HepG2 (cell line): ENCODE data around the gene ANO9. TPM values are rescaled to one million over a fixed set of nuclear protein-coding genes. Genes with fewer than 3 reads are reported as not detected.

Source experiments
- ARNT2 ChIP-seq: sonication (generic); formaldehyde crosslinking; IDR thresholded peaks from 2 replicates; pipeline ENCODE4 v1.8.0; 2022; ENCODE audit warnings: mild to moderate bottlenecking, low read depth, missing genetic modification reagents, moderate library complexity
- MLLT10 ChIP-seq: sonication (generic); formaldehyde crosslinking; IDR thresholded peaks from 2 replicates; pipeline ENCODE4 v1.4.0; 2020; ENCODE audit warnings: missing genetic modification reagents
- PHF8 ChIP-seq: sonication (generic); formaldehyde crosslinking; IDR thresholded peaks from 2 replicates; pipeline ENCODE4 v1.5.0; 2020; ENCODE audit warnings: missing genetic modification reagents
- PRPF4 ChIP-seq: fragments of 200-400 bp; formaldehyde crosslinking; IDR thresholded peaks from 2 replicates; pipeline ENCODE4 v1.6.1; 2016; ENCODE audit warnings: low read length, low read depth; ENCODE audit not compliant: poor library complexity, severe bottlenecking
- RFXAP ChIP-seq: sonication (generic); formaldehyde crosslinking; IDR thresholded peaks from 2 replicates; pipeline ENCODE4 v1.4.0; 2020; ENCODE audit warnings: missing genetic modification reagents, borderline replicate concordance
- SAP130 ChIP-seq: IDR thresholded peaks from 2 replicates; pipeline ENCODE4 v1.6.1; 2016; ENCODE audit warnings: low read depth
- ZBTB1 ChIP-seq: sonication (generic); formaldehyde crosslinking; IDR thresholded peaks from 2 replicates; pipeline ENCODE4 v1.4.0; 2020; ENCODE audit warnings: missing genetic modification reagents, borderline replicate concordance
- ZNF225 ChIP-seq: sonication (generic); formaldehyde crosslinking; IDR thresholded peaks from 2 replicates; pipeline ENCODE4 v1.4.0; 2020; ENCODE audit warnings: mild to moderate bottlenecking, missing genetic modification reagents
- ZNF570 ChIP-seq: sonication (generic); formaldehyde crosslinking; IDR thresholded peaks from 2 replicates; pipeline ENCODE4 v1.4.0; 2020; ENCODE audit warnings: mild to moderate bottlenecking, missing genetic modification reagents, borderline replicate concordance
- ZNF652 ChIP-seq: IDR thresholded peaks from 2 replicates; pipeline ENCODE4 v1.6.1; 2016; ENCODE audit warnings: low read depth, borderline replicate concordance
- ZNF672 ChIP-seq: sonication (generic); formaldehyde crosslinking; IDR thresholded peaks from 2 replicates; pipeline ENCODE4 v1.8.1; 2022; ENCODE audit warnings: missing genetic modification reagents
- ZNF83 ChIP-seq: sonication (generic); formaldehyde crosslinking; IDR thresholded peaks from 2 replicates; pipeline ENCODE4 v1.4.0; 2020; ENCODE audit warnings: missing genetic modification reagents, mild to moderate bottlenecking, borderline replicate concordance
- ZSCAN25 ChIP-seq: sonication (generic); formaldehyde crosslinking; IDR thresholded peaks from 2 replicates; pipeline ENCODE4 v1.8.0; 2022; ENCODE audit warnings: mild to moderate bottlenecking, missing genetic modification reagents
- polyA plus RNA-seq, 8 experiments: library from polyadenylated mRNA; depleted of rRNA in 3 of 8; stranded (reverse) in 7 of 8; unstranded in 1 of 8; fragments of >200 nt; fragmentation: Illumina TruSeq in 4 of 8; extraction: Trizol in 4 of 8; gene quantifications; 2 replicates each; pipeline versions ENCODE4 v1.2.1 to v1.2.3, GENCODE V29; 2011 to 2016; ENCODE audit warnings: low read depth in 4 of 8, missing spikeins in 1 of 8, mixed read lengths in 1 of 8; ENCODE audit not compliant: insufficient read depth in 1 of 8
- total RNA-seq, 5 experiments: library from RNA; depleted of rRNA; stranded (reverse); fragments of >200 nt; fragmentation: Illumina TruSeq; extraction: Trizol; gene quantifications; 2 replicates each; pipeline ENCODE4 v1.2.3, GENCODE V29; 2016; ENCODE audit warnings: low read depth in 1 of 5
- TF ChIP-seq, protein P1 (sequence below): IDR thresholded peaks from 2 replicates; pipeline ENCODE4 v1.4.0; 2020; ENCODE audit warnings: mild to moderate bottlenecking, missing genetic modification reagents
- TF ChIP-seq, protein P2 (sequence below): sonication (generic); formaldehyde crosslinking; IDR thresholded peaks from 2 replicates; pipeline ENCODE4; 2020; ENCODE audit warnings: missing genetic modification reagents, mild to moderate bottlenecking, borderline replicate concordance
- TF ChIP-seq, protein P3 (sequence below): sonication (generic); formaldehyde crosslinking; conservative IDR thresholded peaks from 2 replicates; pipeline ENCODE4 v1.4.0; 2020; ENCODE audit warnings: missing genetic modification reagents
- TF ChIP-seq, protein P4 (sequence below): sonication (generic); formaldehyde crosslinking; IDR thresholded peaks from 2 replicates; pipeline ENCODE4 v1.4.0; 2020; ENCODE audit warnings: low read depth, mild to moderate bottlenecking, missing genetic modification reagents
- TF ChIP-seq, protein P5 (sequence below): sonication (generic); formaldehyde crosslinking; conservative IDR thresholded peaks from 2 replicates; pipeline ENCODE4 v1.8.1; 2023; ENCODE audit warnings: missing genetic modification reagents

The ANO9 gene
- total and polyA plus RNA-seq, 2 of the 13 experiments (the other 11 are each of a cell fraction or from before 2014, with no cell fraction given) = 8.9 to 14.3 TPM

DNA sequence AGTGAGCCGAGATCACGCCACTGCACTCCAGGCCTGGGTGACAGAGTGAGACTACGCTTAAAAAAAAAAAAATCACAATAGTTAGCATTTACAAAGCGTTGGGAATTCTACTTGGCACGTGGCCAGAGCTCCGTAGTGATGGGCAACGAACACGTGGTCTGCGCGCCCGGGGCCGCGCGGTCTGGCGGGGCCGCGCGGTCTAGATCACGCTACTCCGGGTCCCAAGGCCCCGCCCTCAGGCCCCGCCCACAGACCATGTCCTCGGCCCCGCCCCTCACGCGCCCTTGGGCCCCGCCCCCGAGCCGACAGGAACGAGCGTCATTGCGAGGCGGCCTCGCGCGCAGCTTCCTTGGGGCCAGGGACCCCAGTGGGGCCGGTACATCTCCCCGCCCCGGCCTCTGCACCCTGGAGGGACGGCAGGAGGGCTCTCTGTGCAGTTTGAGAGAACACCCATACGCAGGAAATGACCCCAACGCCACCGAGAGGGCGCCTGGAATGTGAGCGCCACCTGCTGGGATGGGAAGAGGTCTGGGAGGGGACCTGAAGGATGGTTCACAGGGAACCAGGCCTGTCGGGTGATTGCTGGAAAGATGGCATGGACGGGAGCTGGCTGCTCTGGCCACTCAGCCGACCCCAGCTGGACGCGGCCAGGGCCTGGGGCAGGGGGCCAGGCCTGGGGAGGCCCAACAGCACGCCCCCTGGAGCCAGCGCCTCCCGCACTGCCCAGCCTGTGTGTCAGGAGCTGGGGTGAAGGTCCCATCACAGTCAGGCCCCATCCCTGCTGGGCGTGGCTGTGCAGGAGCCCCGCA, 6.3 kb upstream of the ANO9 start (continued):
- TF ChIP-seq, protein P1, sequence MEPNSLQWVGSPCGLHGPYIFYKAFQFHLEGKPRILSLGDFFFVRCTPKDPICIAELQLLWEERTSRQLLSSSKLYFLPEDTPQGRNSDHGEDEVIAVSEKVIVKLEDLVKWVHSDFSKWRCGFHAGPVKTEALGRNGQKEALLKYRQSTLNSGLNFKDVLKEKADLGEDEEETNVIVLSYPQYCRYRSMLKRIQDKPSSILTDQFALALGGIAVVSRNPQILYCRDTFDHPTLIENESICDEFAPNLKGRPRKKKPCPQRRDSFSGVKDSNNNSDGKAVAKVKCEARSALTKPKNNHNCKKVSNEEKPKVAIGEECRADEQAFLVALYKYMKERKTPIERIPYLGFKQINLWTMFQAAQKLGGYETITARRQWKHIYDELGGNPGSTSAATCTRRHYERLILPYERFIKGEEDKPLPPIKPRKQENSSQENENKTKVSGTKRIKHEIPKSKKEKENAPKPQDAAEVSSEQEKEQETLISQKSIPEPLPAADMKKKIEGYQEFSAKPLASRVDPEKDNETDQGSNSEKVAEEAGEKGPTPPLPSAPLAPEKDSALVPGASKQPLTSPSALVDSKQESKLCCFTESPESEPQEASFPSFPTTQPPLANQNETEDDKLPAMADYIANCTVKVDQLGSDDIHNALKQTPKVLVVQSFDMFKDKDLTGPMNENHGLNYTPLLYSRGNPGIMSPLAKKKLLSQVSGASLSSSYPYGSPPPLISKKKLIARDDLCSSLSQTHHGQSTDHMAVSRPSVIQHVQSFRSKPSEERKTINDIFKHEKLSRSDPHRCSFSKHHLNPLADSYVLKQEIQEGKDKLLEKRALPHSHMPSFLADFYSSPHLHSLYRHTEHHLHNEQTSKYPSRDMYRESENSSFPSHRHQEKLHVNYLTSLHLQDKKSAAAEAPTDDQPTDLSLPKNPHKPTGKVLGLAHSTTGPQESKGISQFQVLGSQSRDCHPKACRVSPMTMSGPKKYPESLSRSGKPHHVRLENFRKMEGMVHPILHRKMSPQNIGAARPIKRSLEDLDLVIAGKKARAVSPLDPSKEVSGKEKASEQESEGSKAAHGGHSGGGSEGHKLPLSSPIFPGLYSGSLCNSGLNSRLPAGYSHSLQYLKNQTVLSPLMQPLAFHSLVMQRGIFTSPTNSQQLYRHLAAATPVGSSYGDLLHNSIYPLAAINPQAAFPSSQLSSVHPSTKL (CRISPR knock-in tag) = peak; percentile 55
- TF ChIP-seq ZBTB1 (CRISPR knock-in tag) (no peak), PRPF4 (no peak), SAP130 (CRISPR knock-in tag) (peak; percentile 92), ZNF570 (CRISPR knock-in tag) (no peak), ZSCAN25 (CRISPR knock-in tag) (peak; percentile 86), MLLT10 (CRISPR knock-in tag) (no peak), ARNT2 (CRISPR knock-in tag) (peak; percentile 90), PHF8 (peak; percentile 87), ZNF652 (CRISPR knock-in tag) (0 out of 2 replicates have a peak, but pooled peaks have one; percentile 29), ZNF672 (no peak), ZNF83 (CRISPR knock-in tag) (no peak), ZNF225 (CRISPR knock-in tag) (no peak), RFXAP (peak; percentile 55; the same call in 1 of the 2 replicates)
- TF ChIP-seq, protein P2, sequence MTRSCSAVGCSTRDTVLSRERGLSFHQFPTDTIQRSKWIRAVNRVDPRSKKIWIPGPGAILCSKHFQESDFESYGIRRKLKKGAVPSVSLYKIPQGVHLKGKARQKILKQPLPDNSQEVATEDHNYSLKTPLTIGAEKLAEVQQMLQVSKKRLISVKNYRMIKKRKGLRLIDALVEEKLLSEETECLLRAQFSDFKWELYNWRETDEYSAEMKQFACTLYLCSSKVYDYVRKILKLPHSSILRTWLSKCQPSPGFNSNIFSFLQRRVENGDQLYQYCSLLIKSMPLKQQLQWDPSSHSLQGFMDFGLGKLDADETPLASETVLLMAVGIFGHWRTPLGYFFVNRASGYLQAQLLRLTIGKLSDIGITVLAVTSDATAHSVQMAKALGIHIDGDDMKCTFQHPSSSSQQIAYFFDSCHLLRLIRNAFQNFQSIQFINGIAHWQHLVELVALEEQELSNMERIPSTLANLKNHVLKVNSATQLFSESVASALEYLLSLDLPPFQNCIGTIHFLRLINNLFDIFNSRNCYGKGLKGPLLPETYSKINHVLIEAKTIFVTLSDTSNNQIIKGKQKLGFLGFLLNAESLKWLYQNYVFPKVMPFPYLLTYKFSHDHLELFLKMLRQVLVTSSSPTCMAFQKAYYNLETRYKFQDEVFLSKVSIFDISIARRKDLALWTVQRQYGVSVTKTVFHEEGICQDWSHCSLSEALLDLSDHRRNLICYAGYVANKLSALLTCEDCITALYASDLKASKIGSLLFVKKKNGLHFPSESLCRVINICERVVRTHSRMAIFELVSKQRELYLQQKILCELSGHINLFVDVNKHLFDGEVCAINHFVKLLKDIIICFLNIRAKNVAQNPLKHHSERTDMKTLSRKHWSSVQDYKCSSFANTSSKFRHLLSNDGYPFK (CRISPR knock-in tag) = peak; percentile 52; the same call in 1 of the 2 replicates
- TF ChIP-seq, protein P3, sequence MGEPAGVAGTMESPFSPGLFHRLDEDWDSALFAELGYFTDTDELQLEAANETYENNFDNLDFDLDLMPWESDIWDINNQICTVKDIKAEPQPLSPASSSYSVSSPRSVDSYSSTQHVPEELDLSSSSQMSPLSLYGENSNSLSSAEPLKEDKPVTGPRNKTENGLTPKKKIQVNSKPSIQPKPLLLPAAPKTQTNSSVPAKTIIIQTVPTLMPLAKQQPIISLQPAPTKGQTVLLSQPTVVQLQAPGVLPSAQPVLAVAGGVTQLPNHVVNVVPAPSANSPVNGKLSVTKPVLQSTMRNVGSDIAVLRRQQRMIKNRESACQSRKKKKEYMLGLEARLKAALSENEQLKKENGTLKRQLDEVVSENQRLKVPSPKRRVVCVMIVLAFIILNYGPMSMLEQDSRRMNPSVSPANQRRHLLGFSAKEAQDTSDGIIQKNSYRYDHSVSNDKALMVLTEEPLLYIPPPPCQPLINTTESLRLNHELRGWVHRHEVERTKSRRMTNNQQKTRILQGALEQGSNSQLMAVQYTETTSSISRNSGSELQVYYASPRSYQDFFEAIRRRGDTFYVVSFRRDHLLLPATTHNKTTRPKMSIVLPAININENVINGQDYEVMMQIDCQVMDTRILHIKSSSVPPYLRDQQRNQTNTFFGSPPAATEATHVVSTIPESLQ (CRISPR knock-in tag) = no peak; the same call in 1 of the 2 replicates
- TF ChIP-seq, protein P4, sequence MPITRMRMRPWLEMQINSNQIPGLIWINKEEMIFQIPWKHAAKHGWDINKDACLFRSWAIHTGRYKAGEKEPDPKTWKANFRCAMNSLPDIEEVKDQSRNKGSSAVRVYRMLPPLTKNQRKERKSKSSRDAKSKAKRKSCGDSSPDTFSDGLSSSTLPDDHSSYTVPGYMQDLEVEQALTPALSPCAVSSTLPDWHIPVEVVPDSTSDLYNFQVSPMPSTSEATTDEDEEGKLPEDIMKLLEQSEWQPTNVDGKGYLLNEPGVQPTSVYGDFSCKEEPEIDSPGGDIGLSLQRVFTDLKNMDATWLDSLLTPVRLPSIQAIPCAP (CRISPR knock-in tag) = no peak
- TF ChIP-seq, protein P5, sequence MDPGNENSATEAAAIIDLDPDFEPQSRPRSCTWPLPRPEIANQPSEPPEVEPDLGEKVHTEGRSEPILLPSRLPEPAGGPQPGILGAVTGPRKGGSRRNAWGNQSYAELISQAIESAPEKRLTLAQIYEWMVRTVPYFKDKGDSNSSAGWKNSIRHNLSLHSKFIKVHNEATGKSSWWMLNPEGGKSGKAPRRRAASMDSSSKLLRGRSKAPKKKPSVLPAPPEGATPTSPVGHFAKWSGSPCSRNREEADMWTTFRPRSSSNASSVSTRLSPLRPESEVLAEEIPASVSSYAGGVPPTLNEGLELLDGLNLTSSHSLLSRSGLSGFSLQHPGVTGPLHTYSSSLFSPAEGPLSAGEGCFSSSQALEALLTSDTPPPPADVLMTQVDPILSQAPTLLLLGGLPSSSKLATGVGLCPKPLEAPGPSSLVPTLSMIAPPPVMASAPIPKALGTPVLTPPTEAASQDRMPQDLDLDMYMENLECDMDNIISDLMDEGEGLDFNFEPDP (CRISPR knock-in tag) = no peak
